ENCODE measurements around the gene ICE1. TPM values are rescaled to one million over a fixed set of nuclear protein-coding genes. Genes with fewer than 3 reads are reported as not detected.

Gene ICE1, protein sequence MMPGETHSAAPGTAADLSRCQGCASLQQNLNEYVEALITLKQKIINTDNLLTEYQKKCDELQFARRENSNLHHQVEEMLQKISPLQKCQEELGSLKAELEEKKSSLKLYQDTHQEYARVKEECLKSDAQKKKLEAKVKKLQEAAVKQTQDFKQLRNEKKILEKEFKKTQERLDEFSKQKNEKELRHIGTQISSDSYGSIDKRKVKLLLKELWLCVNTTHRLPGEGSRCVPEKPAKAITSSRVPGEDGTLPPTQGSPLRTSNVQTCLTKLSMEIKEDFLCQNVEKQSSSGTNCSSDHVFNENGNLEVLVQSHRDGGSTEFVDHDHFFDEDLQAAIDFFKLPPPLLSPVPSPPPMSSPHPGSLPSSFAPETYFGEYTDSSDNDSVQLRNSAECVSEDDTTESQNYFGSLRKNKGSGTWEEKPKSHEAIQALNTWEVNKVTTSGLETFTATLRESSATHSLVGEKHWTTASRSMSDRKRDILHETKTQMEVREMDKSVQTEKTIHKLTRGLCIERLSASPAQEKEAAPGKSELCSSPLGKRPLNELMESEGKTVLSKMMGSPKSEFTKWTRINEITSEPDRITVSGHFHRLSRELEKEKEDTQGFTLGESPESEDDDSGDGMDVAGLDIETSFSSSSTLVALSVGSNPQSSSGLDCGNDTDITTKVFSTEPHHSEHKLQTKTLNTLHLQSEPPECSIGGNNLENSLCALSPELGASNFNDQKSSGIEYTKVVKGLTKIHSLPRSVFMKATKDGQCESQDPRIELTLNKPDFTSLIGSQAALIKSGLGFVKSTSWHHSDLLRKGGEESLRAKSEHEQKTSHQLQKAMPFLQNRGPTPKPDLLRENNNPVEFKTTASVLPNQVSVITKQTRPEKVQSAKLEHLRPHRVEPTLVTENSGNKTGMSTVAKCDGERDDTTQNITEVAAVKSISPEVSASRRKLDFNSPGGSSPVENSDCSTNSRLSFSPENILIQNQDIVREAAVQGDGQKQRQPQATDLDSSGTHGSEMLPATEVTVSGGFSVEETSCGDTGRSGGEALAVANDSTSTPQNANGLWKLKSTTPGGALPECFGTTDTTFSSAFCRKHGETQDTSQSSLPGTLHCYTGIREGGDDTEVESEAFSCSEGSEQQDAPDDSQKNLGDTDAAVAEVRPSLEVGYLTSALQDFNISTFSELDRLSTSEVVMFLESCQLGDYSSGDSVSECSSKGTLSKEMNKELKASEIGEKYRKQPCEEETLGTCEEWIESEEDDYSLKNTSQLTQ (N-terminal part only)
- total RNA-seq: 10 to 100 TPM; 28.7 to 42.7 (median 32.4) TPM
- polyA plus RNA-seq: 1 to 10 TPM; 4.9 to 7.2 (median 5.8) TPM
- long read RNA-seq, donor 1, partial matches to known transcripts: 0 of 7 reads
- long read RNA-seq, donor 1, other reads (novel, unspliced or antisense): 6 of 7 reads
- long read RNA-seq, donor 2: 0 reads

GRCh38 chr5:5421961-5422818, at the start of gene ICE1:
Gene ICE1, plus strand, starts transcription at chr5:5422677. Its CDS starts 239 bp downstream, at chr5:5422916.
- intact Hi-C loops (cut with DNase I; ENCODE audit: low total_unique reads): no loop called here
- Histone ChIP-seq H3K9me3 (no peaks in the 10 kb centered on the region), H3K27me3 (replicated peaks in 1 of 7) (no peaks in the 10 kb centered on the region), H3K4me1 (peaks cover 25 to 74% (median 48%) of the 10 kb centered on the region in 6 donors), H3K36me3 (peaks cover 0 to 3% (median 0%) of the 10 kb centered on the region in 6 donors), H3K4me3 (peak within 1 kb of the TSS; percentile 84 to 100 (median 98)), H3K27ac (peak within 1 kb of the TSS; percentile 92 to 99 (median 97))
- TF ChIP-seq POLR2AphosphoS5 (IDR thresholded peaks at IDR 0.05) (peak; percentile 96 to 97 (median 96)), POLR2A (IDR thresholded peaks at IDR 0.05) (peak in 2 of 3 donors; percentile 38 to 55), CTCF (IDR thresholded peaks at IDR 0.05 in 8 of 11, conservative IDR thresholded peaks at IDR 0.05 in 3 of 11) (peak in 5 of 11 experiments; percentile 13 to 37 (median 29))
- WGBS, 5 donors: 0 to 1% (median 0%) methylated on average over 47 to 71 of the region's 71 CpGs
- DNase-seq: peak; percentile 99

DNA sequence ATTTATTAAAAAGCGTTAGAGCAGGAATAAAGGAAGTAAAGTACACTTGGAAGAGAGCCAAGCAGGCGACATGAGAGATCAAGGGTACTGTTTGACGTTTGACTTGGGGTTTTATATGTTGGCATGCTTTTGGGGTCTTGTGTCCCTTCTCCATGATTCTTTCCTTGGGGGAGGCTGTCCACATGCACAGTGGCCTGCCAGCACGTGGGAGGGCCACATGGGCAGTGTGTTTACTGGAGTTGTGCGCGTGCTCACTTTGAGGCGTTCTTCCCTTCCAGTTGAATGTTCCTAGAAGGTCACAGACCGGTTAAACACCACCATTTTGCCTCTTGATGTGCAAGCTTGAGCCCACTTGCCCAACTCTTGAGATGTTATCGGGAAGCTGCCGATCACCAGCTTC, 49.5 kb upstream of the ICE1 start:
- Histone ChIP-seq H3K27me3 (replicated peaks in 1 of 7) (no peaks in the 10 kb centered on the region), H3K4me3 (no peak overlapping the region), H3K36me3 (no peaks in the 10 kb centered on the region), H3K4me1 (peaks cover 0 to 8% (median 4%) of the 10 kb centered on the region in 6 donors), H3K9me3 (no peaks in the 10 kb centered on the region), H3K27ac (no peak overlapping the region)
- DNase-seq: no peak
- no peak for TF ChIP-seq POLR2A (IDR thresholded peaks at IDR 0.05)
- TF ChIP-seq CTCF (IDR thresholded peaks at IDR 0.05 in 8 of 11, conservative IDR thresholded peaks at IDR 0.05 in 3 of 11): no peak
- no peak for TF ChIP-seq POLR2AphosphoS5 (IDR thresholded peaks at IDR 0.05)
- 73 to 83% (median 78%) methylated on average over 10 of the region's 10 CpGs for WGBS, 5 donors
- intact Hi-C loops (cut with DNase I; ENCODE audit: low total_unique reads): no loop called here

DNA sequence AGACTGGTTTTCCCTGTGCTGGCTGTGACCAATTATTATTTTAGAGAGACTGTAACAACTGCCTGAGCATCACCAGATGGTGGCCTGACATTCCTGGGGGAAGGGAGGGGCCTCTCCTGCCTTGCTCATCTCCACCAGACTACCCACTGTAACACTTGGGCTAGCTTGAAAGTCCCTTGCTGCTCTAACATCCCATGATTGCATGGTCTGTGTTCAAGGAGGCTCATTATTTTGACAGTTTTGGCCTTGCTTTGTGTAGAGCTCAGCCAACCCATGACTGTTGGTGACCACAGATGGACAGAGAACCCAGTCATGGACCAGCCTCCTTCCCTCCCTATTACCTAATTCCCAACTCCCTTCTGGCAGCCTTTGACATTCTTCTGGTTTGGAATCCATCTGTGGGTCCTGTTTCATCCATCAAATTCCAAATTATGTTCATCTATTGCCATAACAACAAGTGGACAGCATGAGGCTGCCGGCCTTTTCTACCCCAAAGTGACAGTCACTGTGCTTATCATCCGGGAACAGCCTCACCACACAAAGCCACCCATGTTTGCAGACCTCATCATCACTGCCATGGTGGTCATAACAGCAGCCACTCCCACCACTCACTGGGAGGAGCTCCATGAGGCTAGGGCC, 49.0 kb upstream of the ICE1 start:
- Histone ChIP-seq H3K36me3 (no peaks in the 10 kb centered on the region), H3K27me3 (replicated peaks in 1 of 7) (no peaks in the 10 kb centered on the region), H3K4me1 (peaks cover 0 to 5% (median 1%) of the 10 kb centered on the region in 6 donors), H3K9me3 (peaks cover 0 to 4% (median 0%) of the 10 kb centered on the region in 8 donors), H3K27ac (no peak overlapping the region), H3K4me3 (no peak overlapping the region)
- no peak for DNase-seq
- TF ChIP-seq CTCF (IDR thresholded peaks at IDR 0.05 in 8 of 11, conservative IDR thresholded peaks at IDR 0.05 in 3 of 11) (no peak), POLR2AphosphoS5 (IDR thresholded peaks at IDR 0.05) (no peak), POLR2A (IDR thresholded peaks at IDR 0.05) (no peak)
- intact Hi-C loops (cut with DNase I; ENCODE audit: low total_unique reads): no loop called here
- 83 to 96% (median 92%) methylated on average over 2 of the region's 2 CpGs for WGBS, 5 donors

All from spleen (tissue), 13 donors.